Loucy (cell line): Measurements from ENCODE around the gene RHCE.

Source experiments
- H2AFZ ChIP-seq: fragments of 200-600 bp; sonication (generic); 2 replicates; pipeline ENCODE4 v1.6.0; 2016; ENCODE audit warnings: antibody characterized with exemption, mild to moderate bottlenecking, low read length, moderate library complexity
- H3F3A ChIP-seq: fragments of 200-600 bp; 2 replicates; pipeline ENCODE4 v1.6.0; 2016; ENCODE audit warnings: antibody characterized with exemption, low read depth, mild to moderate bottlenecking
- H3K27me3 ChIP-seq: fragments of 200-600 bp; sonication (generic); 2 replicates; pipeline ENCODE4 v1.6.1; 2014; ENCODE audit warnings: low read length, mild to moderate bottlenecking; ENCODE audit not compliant: insufficient read depth, poor library complexity, severe bottlenecking
- H3K36me3 ChIP-seq: fragments of 200-600 bp; sonication (generic); 2 replicates; pipeline ENCODE4 v1.6.1; 2016; ENCODE audit warnings: low read length; ENCODE audit not compliant: insufficient read depth
- H3K4me1 ChIP-seq: fragments of 200-600 bp; sonication (generic); 2 replicates; pipeline ENCODE4 v1.5.1; 2014; ENCODE audit warnings: low read length, mild to moderate bottlenecking; ENCODE audit not compliant: insufficient read depth, poor library complexity, severe bottlenecking
- H3K4me2 ChIP-seq: fragments of 200-600 bp; sonication (generic); 2 replicates; pipeline ENCODE4 v1.6.0; 2014; ENCODE audit warnings: antibody characterized with exemption, low read length, low read depth, mild to moderate bottlenecking; ENCODE audit not compliant: poor library complexity, severe bottlenecking
- H3K4me3 ChIP-seq: fragments of 200-600 bp; sonication (generic); 2 replicates; pipeline ENCODE4 v1.5.1; 2014; ENCODE audit warnings: low read length, mild to moderate bottlenecking, mixed read lengths; ENCODE audit not compliant: poor library complexity, severe bottlenecking
- H3K79me2 ChIP-seq: fragments of 200-600 bp; sonication (generic); 2 replicates; pipeline ENCODE4 v1.6.1; 2014; ENCODE audit warnings: low read length; ENCODE audit not compliant: insufficient read depth
- H3K9ac ChIP-seq: fragments of 200-600 bp; sonication (generic); 2 replicates; pipeline ENCODE4 v1.6.0; 2014; ENCODE audit warnings: mild to moderate bottlenecking, low read depth, low read length, moderate library complexity; ENCODE audit not compliant: poor library complexity, severe bottlenecking
- H3K9me2 ChIP-seq: fragments of 200-600 bp; sonication (generic); replicated peaks from 2 replicates; pipeline ENCODE4 v1.6.1; 2016; ENCODE audit warnings: low read depth, low read length, mixed read lengths
- H3K9me3 ChIP-seq: fragments of 200-600 bp; sonication (generic); 2 replicates; pipeline ENCODE4 v1.6.1; 2014; ENCODE audit warnings: mild to moderate bottlenecking, antibody characterized with exemption, low read length, low read depth; ENCODE audit not compliant: insufficient read depth
- H4K20me1 ChIP-seq: fragments of 200-600 bp; sonication (generic); 2 replicates; pipeline ENCODE4 v1.6.0; 2014; ENCODE audit warnings: antibody characterized with exemption, low read length, mild to moderate bottlenecking; ENCODE audit not compliant: insufficient read depth, poor library complexity, severe bottlenecking
- EZH2phosphoT487 ChIP-seq: fragments of 200-600 bp; IDR thresholded peaks from 2 replicates; pipeline ENCODE4 v1.6.1; 2018; ENCODE audit warnings: antibody characterized with exemption, mild to moderate bottlenecking, moderate library complexity, borderline replicate concordance
- TF ChIP-seq, protein P1 (sequence below): fragments of 200-600 bp; sonication (generic); conservative IDR thresholded peaks from 2 replicates; pipeline ENCODE4 v1.5.1; 2014; ENCODE audit warnings: mild to moderate bottlenecking, antibody characterized with exemption, low read length

RHCE gene

GRCh38 chr1:25460020-25460419 is 39.4 kb upstream of the RHCE start:
- no peak for TF ChIP-seq EZH2phosphoT487
- TF ChIP-seq, protein P1, sequence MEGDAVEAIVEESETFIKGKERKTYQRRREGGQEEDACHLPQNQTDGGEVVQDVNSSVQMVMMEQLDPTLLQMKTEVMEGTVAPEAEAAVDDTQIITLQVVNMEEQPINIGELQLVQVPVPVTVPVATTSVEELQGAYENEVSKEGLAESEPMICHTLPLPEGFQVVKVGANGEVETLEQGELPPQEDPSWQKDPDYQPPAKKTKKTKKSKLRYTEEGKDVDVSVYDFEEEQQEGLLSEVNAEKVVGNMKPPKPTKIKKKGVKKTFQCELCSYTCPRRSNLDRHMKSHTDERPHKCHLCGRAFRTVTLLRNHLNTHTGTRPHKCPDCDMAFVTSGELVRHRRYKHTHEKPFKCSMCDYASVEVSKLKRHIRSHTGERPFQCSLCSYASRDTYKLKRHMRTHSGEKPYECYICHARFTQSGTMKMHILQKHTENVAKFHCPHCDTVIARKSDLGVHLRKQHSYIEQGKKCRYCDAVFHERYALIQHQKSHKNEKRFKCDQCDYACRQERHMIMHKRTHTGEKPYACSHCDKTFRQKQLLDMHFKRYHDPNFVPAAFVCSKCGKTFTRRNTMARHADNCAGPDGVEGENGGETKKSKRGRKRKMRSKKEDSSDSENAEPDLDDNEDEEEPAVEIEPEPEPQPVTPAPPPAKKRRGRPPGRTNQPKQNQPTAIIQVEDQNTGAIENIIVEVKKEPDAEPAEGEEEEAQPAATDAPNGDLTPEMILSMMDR: no peak
- Histone ChIP-seq H3K79me2 (peaks cover 2% of the 10 kb centered on the region; the same call in 1 of the 2 replicates), H3K4me3 (no peak overlapping the region), H3K4me1 (peaks cover 5% of the 10 kb centered on the region), H4K20me1 (peaks cover 1% of the 10 kb centered on the region), H3K9ac (no peak overlapping the region), H2AFZ (no peak overlapping the region), H3K9me3 (no peaks in the 10 kb centered on the region; the same call in 1 of the 2 replicates), H3F3A (no peaks in the 10 kb centered on the region), H3K27me3 (no peaks in the 10 kb centered on the region), H3K4me2 (no peak overlapping the region), H3K9me2 (no peaks in the 10 kb centered on the region), H3K36me3 (peaks cover 53% of the 10 kb centered on the region; the same call in 1 of the 2 replicates)

GRCh38 chr1:25458541-25459298 is 38.1 kb upstream of the RHCE start:
- H3K9me2 ChIP-seq: no peaks in the 10 kb centered on the region
- no peak overlapping the region for H3K9ac ChIP-seq
- no peaks in the 10 kb centered on the region for H3K9me3 ChIP-seq
- no peaks in the 10 kb centered on the region for H3K79me2 ChIP-seq
- H3K4me1 ChIP-seq: peaks cover 5% of the 10 kb centered on the region
- H2AFZ ChIP-seq: no peak overlapping the region
- H3K4me2 ChIP-seq: no peak overlapping the region
- TF ChIP-seq, protein P1: no peak
- TF ChIP-seq EZH2phosphoT487: no peak
- H3K4me3 ChIP-seq: no peak overlapping the region
- no peaks in the 10 kb centered on the region for H3K27me3 ChIP-seq
- H4K20me1 ChIP-seq: no peaks in the 10 kb centered on the region
- peaks cover 62% of the 10 kb centered on the region; the same call in 1 of the 2 replicates for H3K36me3 ChIP-seq
- H3F3A ChIP-seq: no peaks in the 10 kb centered on the region

DNA sequence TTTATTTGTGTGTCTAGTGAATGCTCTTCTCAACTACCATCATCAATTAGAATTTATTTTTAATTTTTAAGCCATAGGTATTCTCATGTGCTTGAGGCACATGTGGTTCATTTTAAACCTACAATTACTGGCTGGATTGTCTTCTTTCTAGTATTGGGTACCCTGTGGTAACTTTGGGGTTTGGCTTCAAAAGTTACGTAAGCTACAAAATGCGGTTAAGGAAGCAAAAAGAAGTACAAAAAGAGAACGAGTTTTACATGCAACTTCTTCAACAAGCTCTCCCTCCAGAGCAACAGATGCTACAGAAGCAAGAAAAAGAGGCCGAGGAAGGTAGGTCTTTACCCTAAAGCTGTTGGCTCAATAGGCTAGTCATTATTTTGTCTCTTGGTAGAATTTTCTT is 35.9 kb upstream of the RHCE start:
- H3K36me3 ChIP-seq: peaks cover 62% of the 10 kb centered on the region; the same call in 1 of the 2 replicates
- no peak overlapping the region for H3K4me3 ChIP-seq
- H3K9ac ChIP-seq: no peak overlapping the region
- H3K4me2 ChIP-seq: no peak overlapping the region
- H3K79me2 ChIP-seq: no peaks in the 10 kb centered on the region
- no peaks in the 10 kb centered on the region for H3K9me3 ChIP-seq
- no peaks in the 10 kb centered on the region for H3K27me3 ChIP-seq
- H3K9me2 ChIP-seq: no peaks in the 10 kb centered on the region
- H2AFZ ChIP-seq: no peak overlapping the region
- H4K20me1 ChIP-seq: no peaks in the 10 kb centered on the region
- TF ChIP-seq EZH2phosphoT487: no peak
- TF ChIP-seq, protein P1: no peak
- H3K4me1 ChIP-seq: no peaks in the 10 kb centered on the region
- no peaks in the 10 kb centered on the region for H3F3A ChIP-seq
